GM19239 (cell line): ENCODE measurements around the gene TNFAIP3.
"Not testable (repeated sequence)": the region's sequence is repeated elsewhere in the genome, so short reads cannot be mapped to it uniquely, and the experiment has no call there.

ENCODE experiments used
- DNase-seq: peaks from one replicate; pipeline ENCODE4 v3.0.0; 2011; ENCODE audit warnings: low spot score; ENCODE audit not compliant: insufficient read length
- FAIRE-seq: peaks from 2 replicates; lab custom pipeline; 2011; peaks lifted over from hg19 to GRCh38; lab: Jason Lieb, UNC

TNFAIP3 gene

GRCh38 chr6:137876547-137876946 lies 9.5 kb downstream of the TNFAIP3 start:
- DNase-seq (no peak), FAIRE-seq (peak; percentile 26)

- FAIRE-seq (no peak), DNase-seq (no peak)
These were observed 10.1 kb downstream of the TNFAIP3 start for GRCh38 chr6:137877113-137877512.

DNA sequence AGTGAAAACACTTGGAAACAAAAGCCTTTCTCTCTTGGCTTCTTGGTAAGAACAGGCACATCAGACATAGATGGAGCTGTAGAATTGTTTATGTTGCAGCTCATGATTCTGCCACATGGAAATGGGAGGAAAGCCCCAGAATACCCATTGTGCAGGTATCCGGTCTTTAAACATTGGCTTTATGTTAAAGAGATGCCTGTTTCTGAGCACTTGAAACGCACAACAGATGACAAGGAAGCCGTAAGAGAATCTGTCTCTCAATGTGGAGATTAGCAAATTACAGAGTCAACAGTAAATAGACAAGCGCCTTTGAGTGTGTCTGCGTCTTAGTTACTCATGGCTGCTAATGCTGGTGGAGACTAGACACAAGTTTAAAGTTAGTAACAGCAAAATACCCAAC lies 10.5 kb downstream of the TNFAIP3 start:
- DNase-seq: no peak
- no peak for FAIRE-seq

DNA sequence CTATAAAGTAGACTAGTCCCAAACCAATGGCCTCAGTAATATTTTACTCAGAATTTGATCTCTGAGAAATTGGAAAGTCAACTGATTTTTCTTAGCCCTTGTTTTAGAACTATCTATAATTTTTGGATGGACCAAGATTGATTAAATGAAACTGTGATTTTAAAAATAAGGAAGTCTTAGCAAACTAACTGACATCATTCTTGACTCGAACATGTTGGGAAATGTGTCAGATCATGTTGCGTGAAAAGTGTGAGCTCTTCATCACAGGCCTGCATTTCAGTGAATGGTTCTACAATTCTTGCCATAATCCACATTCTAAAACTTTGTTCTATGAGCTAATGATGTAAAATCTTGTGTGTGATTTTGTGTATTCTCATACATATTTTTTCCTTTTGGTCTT lies 11.0 kb downstream of the TNFAIP3 start:
- no peak for DNase-seq
- FAIRE-seq: no peak

GRCh38 chr6:137878486-137879285 lies 11.6 kb downstream of the TNFAIP3 start:
- FAIRE-seq (no peak), DNase-seq (no peak)

GRCh38 chr6:137879299-137879698 lies 12.2 kb downstream of the TNFAIP3 start:
- FAIRE-seq (no peak), DNase-seq (no peak)

DNA sequence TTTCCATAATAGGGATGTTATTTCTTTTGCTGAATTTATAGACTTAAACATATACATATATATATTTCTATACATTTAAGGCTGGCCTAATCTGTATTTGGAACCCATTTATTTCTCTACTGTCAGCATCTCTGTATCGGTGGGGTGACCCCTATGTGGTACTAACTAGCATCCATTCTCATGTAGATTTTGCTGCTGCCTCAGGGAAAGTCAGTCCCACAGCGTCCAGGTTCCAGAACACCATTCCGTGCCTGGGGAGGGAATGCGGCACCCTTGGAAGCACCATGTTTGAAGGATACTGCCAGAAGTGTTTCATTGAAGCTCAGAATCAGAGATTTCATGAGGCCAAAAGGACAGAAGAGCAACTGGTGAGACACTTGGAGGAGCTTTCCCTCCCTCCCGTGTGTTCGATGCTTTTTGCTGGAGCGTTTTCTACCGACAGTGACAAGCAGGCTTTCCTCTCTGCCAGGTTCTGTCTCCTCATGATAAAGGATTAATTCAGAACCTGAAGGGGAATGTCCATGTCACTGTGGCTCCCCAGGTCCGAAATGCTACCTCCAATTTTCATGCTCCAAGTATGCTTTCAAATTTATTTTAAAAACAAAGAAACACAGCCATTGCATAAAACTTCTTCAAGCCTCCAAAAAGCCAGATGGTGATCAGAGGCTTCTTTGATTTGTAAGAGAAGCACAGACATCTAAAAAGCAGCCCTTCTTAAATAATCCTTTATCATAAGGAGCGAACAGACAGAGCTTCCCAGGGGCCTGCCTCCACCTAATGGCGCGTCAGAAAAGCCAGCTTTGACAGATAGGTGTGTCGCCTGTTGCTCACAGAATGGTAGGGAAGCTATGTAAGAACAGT lies 13.1 kb downstream of the TNFAIP3 start:
- DNase-seq: no peak
- no peak for FAIRE-seq

- DNase-seq: no peak
- FAIRE-seq: no peak
These were observed 13.9 kb downstream of the TNFAIP3 start for GRCh38 chr6:137880746-137881521.

DNA sequence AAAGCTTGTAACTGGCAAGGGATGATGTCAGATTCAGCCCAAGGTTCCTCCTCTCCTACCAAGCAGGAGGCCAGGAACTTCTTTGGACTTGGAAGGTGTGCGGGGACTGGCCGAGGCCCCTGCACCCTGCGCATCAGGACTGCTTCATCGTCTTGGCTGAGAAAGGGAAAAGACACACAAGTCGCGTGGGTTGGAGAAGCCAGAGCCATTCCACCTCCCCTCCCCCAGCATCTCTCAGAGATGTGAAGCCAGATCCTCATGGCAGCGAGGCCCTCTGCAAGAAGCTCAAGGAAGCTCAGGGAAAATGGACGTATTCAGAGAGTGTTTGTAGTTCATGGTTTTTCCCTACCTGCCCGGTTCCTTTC lies 14.4 kb downstream of the TNFAIP3 start:
- DNase-seq (no peak), FAIRE-seq (no peak)

DNA sequence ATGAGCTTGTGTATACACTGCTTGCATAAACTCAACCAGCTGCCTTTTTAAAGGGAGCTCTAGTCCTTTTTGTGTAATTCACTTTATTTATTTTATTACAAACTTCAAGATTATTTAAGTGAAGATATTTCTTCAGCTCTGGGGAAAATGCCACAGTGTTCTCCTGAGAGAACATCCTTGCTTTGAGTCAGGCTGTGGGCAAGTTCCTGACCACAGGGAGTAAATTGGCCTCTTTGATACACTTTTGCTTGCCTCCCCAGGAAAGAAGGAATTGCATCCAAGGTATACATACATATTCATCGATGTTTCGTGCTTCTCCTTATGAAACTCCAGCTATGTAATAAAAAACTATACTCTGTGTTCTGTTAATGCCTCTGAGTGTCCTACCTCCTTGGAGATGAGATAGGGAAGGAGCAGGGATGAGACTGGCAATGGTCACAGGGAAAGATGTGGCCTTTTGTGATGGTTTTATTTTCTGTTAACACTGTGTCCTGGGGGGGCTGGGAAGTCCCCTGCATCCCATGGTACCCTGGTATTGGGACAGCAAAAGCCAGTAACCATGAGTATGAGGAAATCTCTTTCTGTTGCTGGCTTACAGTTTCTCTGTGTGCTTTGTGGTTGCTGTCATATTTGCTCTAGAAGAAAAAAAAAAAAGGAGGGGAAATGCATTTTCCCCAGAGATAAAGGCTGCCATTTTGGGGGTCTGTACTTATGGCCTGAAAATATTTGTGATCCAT lies 15.3 kb downstream of the TNFAIP3 start:
- no peak for DNase-seq
- no peak for FAIRE-seq

DNA sequence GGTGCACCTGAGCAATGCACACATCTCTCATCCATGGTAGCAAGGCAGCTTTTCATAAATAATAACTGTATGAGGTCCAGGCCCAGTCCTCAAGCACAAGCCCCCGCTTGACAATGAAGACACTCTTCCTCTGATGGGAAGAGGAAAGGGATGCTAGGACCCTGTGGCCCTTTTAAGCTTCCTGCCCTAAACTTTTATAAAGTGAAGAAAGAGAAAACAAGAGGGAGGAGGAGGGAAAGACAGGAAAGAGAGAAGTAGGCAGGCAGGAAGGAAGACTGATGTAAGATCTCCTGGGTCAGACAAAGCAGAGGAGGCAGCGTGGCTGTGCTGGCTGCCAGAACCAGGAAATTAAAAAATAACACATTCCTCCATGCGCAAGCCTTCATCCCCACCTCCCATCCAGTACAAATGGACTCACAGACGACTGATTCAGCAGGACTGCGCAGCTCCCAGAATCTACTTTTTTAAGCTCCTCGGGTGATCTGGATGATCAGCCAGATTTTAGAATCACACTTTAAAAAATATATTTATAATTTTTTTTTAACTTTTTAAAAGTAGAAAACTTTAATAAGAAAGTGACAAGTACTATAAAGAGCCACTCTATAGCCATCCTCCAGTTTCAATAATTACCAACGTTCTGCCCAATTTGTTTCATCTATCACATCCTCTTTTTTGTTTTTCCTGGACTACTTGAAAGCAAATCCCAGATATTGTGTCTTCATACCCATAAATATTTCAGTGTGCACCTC lies 16.5 kb downstream of the TNFAIP3 start:
- FAIRE-seq: no peak
- DNase-seq: no peak

DNA sequence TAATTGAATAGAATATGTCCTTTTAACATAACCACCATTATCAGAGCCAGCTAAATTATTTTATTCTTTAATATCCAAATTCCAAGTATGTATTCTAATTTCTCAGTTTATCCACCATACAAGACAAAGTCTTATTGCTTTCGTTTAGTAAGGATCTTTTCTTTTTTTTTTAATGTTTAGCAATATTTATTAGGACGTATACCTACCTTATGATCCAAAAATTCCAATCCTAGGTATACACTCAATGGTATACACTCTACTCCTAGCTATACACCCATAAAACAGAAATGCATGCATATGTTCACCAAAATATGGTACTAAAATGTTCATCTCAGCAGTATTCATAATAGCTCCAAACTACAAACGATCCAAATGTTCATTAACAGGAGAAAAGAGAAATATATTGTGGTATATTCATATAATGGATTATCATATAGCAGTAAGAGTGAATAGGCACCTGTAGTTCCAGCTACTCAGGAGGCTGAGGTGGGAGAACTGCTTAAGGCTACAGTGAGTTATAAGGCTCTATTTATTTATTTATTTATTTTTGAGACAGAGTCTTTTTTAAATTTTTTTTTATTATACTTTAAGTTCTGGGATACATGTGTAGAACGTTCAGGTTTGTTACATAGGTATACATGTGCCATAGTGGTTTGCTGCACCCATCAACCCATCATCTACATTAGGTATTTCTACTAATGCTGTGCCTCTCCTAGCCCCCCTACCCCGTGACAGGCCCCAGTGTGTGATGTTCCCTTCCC lies 17.3 kb downstream of the TNFAIP3 start:
- DNase-seq: no peak
- no peak for FAIRE-seq

DNA sequence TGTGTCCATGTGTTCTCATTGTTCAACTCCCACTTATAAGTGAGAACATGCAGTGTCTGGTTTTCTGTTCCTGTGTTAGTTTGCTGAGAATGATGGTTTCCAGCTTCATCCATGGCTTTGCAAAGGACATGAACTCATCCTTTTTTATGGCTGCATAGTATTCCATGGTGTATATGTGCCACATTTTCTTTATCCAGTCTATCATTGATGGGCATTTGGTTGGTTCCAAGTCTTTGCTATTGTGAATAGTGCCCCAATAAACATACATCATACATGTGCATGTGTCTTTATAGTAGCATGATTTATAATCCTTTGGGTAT lies 17.8 kb downstream of the TNFAIP3 start:
- DNase-seq, FAIRE-seq: not testable (repeated sequence)

DNA sequence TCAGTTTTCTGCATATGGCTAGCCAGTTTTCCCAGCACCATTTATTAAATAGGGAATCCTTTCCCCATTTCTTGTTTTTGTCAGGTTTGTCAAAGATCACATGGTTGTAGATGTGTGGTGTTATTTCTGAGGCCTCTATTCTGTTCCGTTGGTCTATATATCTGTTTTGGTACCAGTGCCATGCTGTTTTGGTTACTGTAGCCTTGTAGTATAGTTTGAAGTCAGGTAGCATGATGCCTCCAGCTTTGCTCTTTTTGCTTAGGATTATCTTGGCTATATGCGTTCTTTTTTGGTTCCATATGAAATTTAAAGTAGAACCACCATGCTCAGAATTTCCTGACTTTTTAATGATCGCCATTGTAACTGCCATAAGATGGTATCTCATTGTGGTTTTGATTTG lies 19.2 kb downstream of the TNFAIP3 start:
- DNase-seq, FAIRE-seq: not testable (repeated sequence)

GRCh38 chr6:137890983-137891537 lies 24.0 kb downstream of the TNFAIP3 start:
- DNase-seq: no peak
- FAIRE-seq: no peak

DNA sequence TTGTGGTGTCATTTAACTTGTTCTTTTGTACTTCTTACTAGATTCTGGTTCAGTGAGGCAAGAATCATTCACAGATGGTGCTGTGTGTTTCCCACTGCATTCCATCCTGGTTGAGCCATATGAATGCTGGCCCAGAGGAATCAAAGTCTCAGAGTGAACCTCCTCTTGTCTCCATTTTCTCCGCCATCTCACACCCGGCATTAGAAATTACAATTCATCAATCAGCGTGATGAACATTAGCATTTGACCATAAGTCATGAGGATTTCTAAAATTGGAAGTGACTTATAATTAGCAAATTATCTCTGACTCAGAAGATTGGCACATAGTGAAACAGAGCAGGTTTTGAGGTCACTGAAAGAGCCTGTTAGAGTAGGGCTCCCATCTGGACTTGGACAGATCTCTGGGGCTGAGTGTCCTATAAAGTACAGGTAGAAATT lies 25.2 kb downstream of the TNFAIP3 start:
- DNase-seq: no peak
- FAIRE-seq: no peak

DNA sequence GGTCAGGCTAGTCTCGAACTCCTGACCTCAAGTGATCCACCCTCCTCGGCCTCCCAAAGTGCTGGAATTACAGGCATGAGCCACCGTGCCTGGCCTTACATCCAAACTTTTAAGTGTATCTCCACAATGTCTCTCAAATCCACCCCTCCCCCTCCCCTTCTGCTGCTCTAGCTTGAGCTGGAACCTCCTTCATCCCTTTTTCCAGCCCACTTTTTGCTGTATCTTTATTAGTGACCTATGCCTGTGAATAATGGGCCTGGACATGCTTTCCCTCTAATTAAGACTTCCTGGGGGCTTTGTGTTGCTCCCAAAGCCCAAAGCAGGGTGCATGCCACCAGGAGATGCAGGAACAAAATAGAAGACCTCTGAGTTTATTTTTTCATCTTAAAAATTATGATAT lies 26.1 kb downstream of the TNFAIP3 start:
- FAIRE-seq (no peak), DNase-seq (no peak)

DNA sequence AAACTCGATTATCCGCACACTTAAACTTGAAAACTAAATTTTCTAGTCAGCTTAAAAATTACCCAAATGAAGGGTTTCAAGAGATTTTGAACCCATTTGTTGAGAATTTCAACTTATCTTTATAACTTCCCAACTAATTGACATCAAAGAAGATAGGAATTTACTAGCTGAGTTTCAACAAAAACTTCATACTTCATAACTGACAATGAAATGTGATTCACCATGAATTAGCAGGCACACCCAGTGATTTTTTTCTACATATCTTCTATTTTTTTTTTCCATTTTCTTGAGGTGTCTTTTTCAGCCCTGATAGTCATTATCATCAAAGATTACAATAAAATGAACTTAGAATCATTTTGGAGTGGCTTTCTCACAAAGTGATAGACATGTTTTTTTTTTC lies 26.7 kb downstream of the TNFAIP3 start:
- DNase-seq (no peak), FAIRE-seq (no peak)
